Right atrium auricular region (tissue), 2 donors: ENCODE data around the gene SPINK7. TPM values are rescaled to one million over a fixed set of nuclear protein-coding genes. Genes with fewer than 3 reads are reported as not detected.
"Not testable (repeated sequence)": the region's sequence is repeated elsewhere in the genome, so short reads cannot be mapped to it uniquely, and the experiment has no call there.

Experiments
- DNase-seq: peaks from one replicate; pipeline ENCODE4 v3.0.0-alpha.2; 2019; ENCODE audit warnings: low spot score
- H3K27ac ChIP-seq, 2 donors: fragments of 200-600 bp; sonication (generic); 1 replicate in 1 of 2; 2 replicates in 1 of 2; pipeline ENCODE4 v1.5.1; 2016 to 2019
- H3K27me3 ChIP-seq, 2 donors: fragments of 200-600 bp; sonication (generic); one replicate each; pipeline versions ENCODE4 v1.5.1 to v1.6.0; 2017 to 2019
- H3K36me3 ChIP-seq: fragments of 200-600 bp; sonication (generic); one replicate; pipeline ENCODE4 v1.5.1; 2016
- H3K4me1 ChIP-seq, 2 donors: fragments of 200-600 bp; sonication (generic); one replicate each; pipeline versions ENCODE4 v1.5.1 to v1.6.0; 2017 to 2019
- H3K4me3 ChIP-seq, 2 donors: fragments of 200-600 bp; sonication (generic); 1 replicate in 1 of 2; 2 replicates in 1 of 2; pipeline ENCODE4 v1.5.1; 2017 to 2019; ENCODE audit warnings: mild to moderate bottlenecking in 1 of 2, moderate library complexity in 1 of 2
- H3K9me3 ChIP-seq, 2 donors: fragments of 200-600 bp; sonication (generic); one replicate each; pipeline ENCODE4 v1.5.1; 2019
- CTCF ChIP-seq, 2 donors: fragments of 200-600 bp; sonication (generic); IDR thresholded peaks; one replicate each; pipeline ENCODE4 v1.5.1; 2019; ENCODE audit warnings: antibody characterized with exemption in 2 of 2
- total RNA-seq, 2 donors: library from RNA; depleted of rRNA; stranded (reverse); fragments of >200 nt; gene quantifications; one replicate each; pipeline ENCODE4 v1.1.0, GENCODE V29; 2016

SPINK7 gene
- total RNA-seq, 2 donors from 2014 or later, result not detected

GRCh38 chr5:148314731-148315130 lies 2.5 kb downstream of the SPINK7 start:
- H3K9me3 ChIP-seq, result no peaks in the 10 kb centered on the region
- no peak for DNase-seq
- no peaks in the 10 kb centered on the region for H3K4me1 ChIP-seq
- H3K27me3 ChIP-seq, result no peaks in the 10 kb centered on the region
- H3K27ac ChIP-seq, result peak overlapping the region in 1 of 2 donors; percentile 1
- no peak for TF ChIP-seq CTCF (IDR thresholded peaks at IDR 0.05)
- no peaks in the 10 kb centered on the region for H3K36me3 ChIP-seq
- no peak overlapping the region for H3K4me3 ChIP-seq

GRCh38 chr5:148320011-148320963 lies 8.1 kb downstream of the SPINK7 start:
- not testable (repeated sequence) for H3K9me3 ChIP-seq, H3K4me1 ChIP-seq, DNase-seq, H3K27me3 ChIP-seq, H3K36me3 ChIP-seq
- peak overlapping the region in 1 of 2 donors; percentile 50 for H3K4me3 ChIP-seq
- peak overlapping the region in 1 of 2 donors; percentile 16 for H3K27ac ChIP-seq

GRCh38 chr5:148333262-148333849 lies 21.1 kb downstream of the SPINK7 start:
- TF ChIP-seq CTCF (IDR thresholded peaks at IDR 0.05), result no peak
- Histone ChIP-seq H3K36me3 (no peaks in the 10 kb centered on the region), H3K27me3 (no peaks in the 10 kb centered on the region), H3K4me3 (no peak overlapping the region), H3K9me3 (no peaks in the 10 kb centered on the region), H3K27ac (no peak overlapping the region), H3K4me1 (no peaks in the 10 kb centered on the region)
- DNase-seq, result no peak

- no peaks in the 10 kb centered on the region for H3K36me3 ChIP-seq
- no peak within 1 kb of the TSS for H3K27ac ChIP-seq
- DNase-seq, result no peak
- no peak within 1 kb of the TSS for H3K4me3 ChIP-seq
- H3K27me3 ChIP-seq, result no peaks in the 10 kb centered on the region
- TF ChIP-seq CTCF (IDR thresholded peaks at IDR 0.05), result no peak
- no peaks in the 10 kb centered on the region for H3K9me3 ChIP-seq
- no peaks in the 10 kb centered on the region for H3K4me1 ChIP-seq
Observed at GRCh38 chr5:148335259-148335658, 23.0 kb downstream of the SPINK7 start, which contains the start of gene SPINK9. Gene SPINK9 (plus strand): TSS chr5:148335559. CDS start chr5:148335614, 55 bp downstream.

GRCh38 chr5:148336704-148337435 lies 24.6 kb downstream of the SPINK7 start:
- no peak for TF ChIP-seq CTCF (IDR thresholded peaks at IDR 0.05)
- Histone ChIP-seq H3K4me3 (no peak overlapping the region), H3K4me1 (no peaks in the 10 kb centered on the region), H3K9me3 (no peaks in the 10 kb centered on the region), H3K36me3 (no peaks in the 10 kb centered on the region), H3K27ac (no peak overlapping the region), H3K27me3 (no peaks in the 10 kb centered on the region)
- DNase-seq, result no peak
